Hippocampal formation (tissue), 2 donors: ENCODE results near the gene CORIN.

Experiments used
- DNase-seq, 2 donors: peaks; one replicate each; lab custom pipeline; 2025; lab: John Stamatoyannopoulos, UW

Gene CORIN

GRCh38 chr4:47831026-47831679 lies 6.7 kb downstream of the CORIN start:
- no peak for DNase-seq

- DNase-seq: no peak
These were observed 7.4 kb downstream of the CORIN start for GRCh38 chr4:47830265-47831025.

- no peak for DNase-seq
These were observed 8.4 kb downstream of the CORIN start for GRCh38 chr4:47829438-47829837.

GRCh38 chr4:47827343-47828047 lies 10.4 kb downstream of the CORIN start:
- no peak for DNase-seq

GRCh38 chr4:47824840-47825239 lies 13.0 kb downstream of the CORIN start:
- DNase-seq: no peak

- DNase-seq: no peak
These were observed 18.7 kb downstream of the CORIN start for GRCh38 chr4:47819178-47819577.

- DNase-seq: no peak
These were observed 20.6 kb downstream of the CORIN start for GRCh38 chr4:47817275-47817674.

- no peak for DNase-seq
These were observed 21.1 kb downstream of the CORIN start for GRCh38 chr4:47816748-47817147.

- peak in 1 of 2 donors; percentile 21 for DNase-seq
These were observed 23.1 kb downstream of the CORIN start for GRCh38 chr4:47814618-47815295.

- DNase-seq: no peak
These were observed 28.1 kb downstream of the CORIN start for GRCh38 chr4:47809654-47810203.

- DNase-seq: no peak
These were observed 33.3 kb downstream of the CORIN start for GRCh38 chr4:47804598-47804997.

GRCh38 chr4:47801481-47802002 lies 36.3 kb downstream of the CORIN start:
- no peak for DNase-seq

GRCh38 chr4:47798165-47798564 lies 39.7 kb downstream of the CORIN start:
- DNase-seq: no peak

GRCh38 chr4:47791965-47792364 lies 45.9 kb downstream of the CORIN start:
- no peak for DNase-seq

GRCh38 chr4:47790105-47790504 lies 47.8 kb downstream of the CORIN start:
- no peak for DNase-seq

- no peak for DNase-seq
These were observed 49.7 kb downstream of the CORIN start for GRCh38 chr4:47788126-47788525.

- DNase-seq: no peak
These were observed 50.9 kb downstream of the CORIN start for GRCh38 chr4:47786958-47787370.

- no peak for DNase-seq
These were observed 52.7 kb downstream of the CORIN start for GRCh38 chr4:47785153-47785552.

- DNase-seq: no peak
These were observed 53.6 kb downstream of the CORIN start for GRCh38 chr4:47784222-47784621.

GRCh38 chr4:47776353-47776752 lies 61.5 kb downstream of the CORIN start:
- DNase-seq: no peak

- no peak for DNase-seq
These were observed 63.8 kb downstream of the CORIN start for GRCh38 chr4:47774079-47774478.

GRCh38 chr4:47771020-47771419 lies 66.8 kb downstream of the CORIN start:
- DNase-seq: no peak
